Measurements from ENCODE around the gene P4HA2.
"Not testable (repeated sequence)": the region's sequence is repeated elsewhere in the genome, so short reads cannot be mapped to it uniquely, and the experiment has no call there.

Gene P4HA2

GRCh38 chr5:132156413-132156812 lies 71.2 kb downstream of the P4HA2 start:
- Histone ChIP-seq H3K27me3 (ENCODE audit: insufficient read depth, low read depth, severe bottlenecking) (no peaks in the 10 kb centered on the region), H3K27ac (no peak overlapping the region), H3K9me3 (ENCODE audit: severe bottlenecking) (no peaks in the 10 kb centered on the region), H3K36me3 (no peaks in the 10 kb centered on the region), H3K4me3 (ENCODE audit: low read depth, low read length) (no peak overlapping the region)
- no peak for TF ChIP-seq CTCF (IDR thresholded peaks at IDR 0.05; ENCODE audit: low read depth, low read length)
- DNase-seq, result no peak

GRCh38 chr5:132150565-132150964 lies 77.1 kb downstream of the P4HA2 start:
- Histone ChIP-seq H3K36me3 (no peaks in the 10 kb centered on the region), H3K27me3 (ENCODE audit: insufficient read depth, low read depth, severe bottlenecking) (no peaks in the 10 kb centered on the region), H3K4me3 (ENCODE audit: low read depth, low read length) (no peak overlapping the region), H3K27ac (no peak overlapping the region), H3K9me3 (ENCODE audit: severe bottlenecking) (no peaks in the 10 kb centered on the region)
- TF ChIP-seq CTCF (IDR thresholded peaks at IDR 0.05; ENCODE audit: low read depth, low read length), result no peak
- no peak for DNase-seq

- Histone ChIP-seq H3K9me3 (ENCODE audit: severe bottlenecking) (no peaks in the 10 kb centered on the region), H3K4me3 (ENCODE audit: low read depth, low read length) (no peak overlapping the region), H3K27ac (no peak overlapping the region), H3K27me3 (ENCODE audit: insufficient read depth, low read depth, severe bottlenecking) (no peaks in the 10 kb centered on the region), H3K36me3 (no peaks in the 10 kb centered on the region)
- no peak for TF ChIP-seq CTCF (IDR thresholded peaks at IDR 0.05; ENCODE audit: low read depth, low read length)
- no peak for DNase-seq
Observed at GRCh38 chr5:132147663-132148062, 80.0 kb downstream of the P4HA2 start.

GRCh38 chr5:132145326-132145725 lies 82.3 kb downstream of the P4HA2 start:
- H3K27me3 ChIP-seq (ENCODE audit: insufficient read depth, low read depth, severe bottlenecking); DNase-seq; H3K9me3 ChIP-seq (ENCODE audit: severe bottlenecking); H3K27ac ChIP-seq; H3K36me3 ChIP-seq; H3K4me3 ChIP-seq (ENCODE audit: low read depth, low read length): not testable (repeated sequence)

GRCh38 chr5:132143148-132143547 lies 84.5 kb downstream of the P4HA2 start:
- DNase-seq, result no peak
- no peaks in the 10 kb centered on the region for H3K9me3 ChIP-seq (ENCODE audit: severe bottlenecking)
- H3K36me3 ChIP-seq, result no peaks in the 10 kb centered on the region
- H3K27me3 ChIP-seq (ENCODE audit: insufficient read depth, low read depth, severe bottlenecking), result no peaks in the 10 kb centered on the region
- TF ChIP-seq CTCF (IDR thresholded peaks at IDR 0.05; ENCODE audit: low read depth, low read length), result no peak
- no peak overlapping the region for H3K27ac ChIP-seq
- no peak overlapping the region for H3K4me3 ChIP-seq (ENCODE audit: low read depth, low read length)

- Histone ChIP-seq H3K9me3 (ENCODE audit: severe bottlenecking) (no peaks in the 10 kb centered on the region), H3K27ac (no peak overlapping the region), H3K4me3 (ENCODE audit: low read depth, low read length) (no peak overlapping the region), H3K27me3 (ENCODE audit: insufficient read depth, low read depth, severe bottlenecking) (no peaks in the 10 kb centered on the region), H3K36me3 (no peaks in the 10 kb centered on the region)
- TF ChIP-seq CTCF (IDR thresholded peaks at IDR 0.05; ENCODE audit: low read depth, low read length), result no peak
- no peak for DNase-seq
Observed at GRCh38 chr5:132142459-132142858, 85.2 kb downstream of the P4HA2 start.
